GM21447 (cell line): ENCODE data around the gene SEC23IP.
"Not testable (repeated sequence)": the region's sequence is repeated elsewhere in the genome, so short reads cannot be mapped to it uniquely, and the experiment has no call there.

Experiments
- ATAC-seq: cut with Tn5 transposase; IDR thresholded peaks from one replicate; pipeline ENCODE4 v1.9.1; 2021; ENCODE audit not compliant: unreplicated experiment

The SEC23IP gene

DNA sequence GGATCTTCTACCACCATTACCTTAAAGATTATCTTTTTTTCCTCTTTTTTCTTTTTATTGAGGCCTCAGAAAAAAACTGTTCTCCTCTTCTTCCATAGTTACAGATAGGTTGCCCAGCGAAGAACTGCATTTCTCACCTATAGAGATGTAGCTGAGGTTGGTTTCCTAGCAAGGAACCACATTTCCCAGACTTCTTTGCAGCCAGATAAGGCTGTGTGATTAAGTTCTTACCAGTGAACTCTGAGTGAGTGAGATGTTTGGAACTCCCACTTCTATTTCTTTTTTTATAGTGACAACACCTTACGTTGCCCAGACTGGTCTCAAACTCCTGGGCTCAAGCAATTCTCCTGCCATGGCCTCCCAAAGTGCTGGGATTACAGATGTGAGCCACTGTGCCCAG is 14.0 kb upstream of the SEC23IP start:
- ATAC-seq = no peak

DNA sequence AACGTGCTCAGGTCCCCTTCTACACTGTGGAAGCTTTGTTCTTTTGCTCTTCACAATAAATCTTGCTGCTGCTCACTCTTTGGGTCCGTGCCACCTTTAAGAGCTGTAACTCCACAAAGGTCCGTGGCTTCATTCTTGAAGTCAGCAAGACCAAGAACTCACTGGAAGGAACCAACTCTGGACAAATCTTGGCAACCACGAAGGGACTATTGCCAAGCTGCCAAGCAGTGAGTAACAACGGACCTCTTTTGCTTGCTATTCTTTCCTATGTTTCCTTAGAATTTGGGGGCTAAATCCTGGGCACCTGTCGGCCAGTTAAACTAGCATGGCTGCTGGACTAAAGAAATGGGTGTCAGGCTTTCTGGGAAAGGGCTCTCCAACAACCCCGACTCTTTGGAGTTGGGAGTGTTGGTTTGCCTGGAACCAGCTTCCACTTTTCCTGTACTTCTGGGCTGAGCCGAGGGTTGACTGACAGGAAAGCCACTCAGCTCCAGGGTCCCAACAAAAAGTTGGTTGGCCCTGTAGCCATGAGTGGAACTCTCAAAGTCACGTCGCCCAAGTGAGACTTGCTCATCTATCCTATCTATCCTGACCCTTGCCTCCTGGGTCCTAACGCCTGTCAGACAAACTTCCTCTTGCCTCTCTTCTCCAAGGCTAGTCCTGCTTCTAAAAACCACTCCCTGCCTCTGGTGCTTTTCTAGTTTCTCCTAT is 8.5 kb upstream of the SEC23IP start:
- not testable (repeated sequence) for ATAC-seq

DNA sequence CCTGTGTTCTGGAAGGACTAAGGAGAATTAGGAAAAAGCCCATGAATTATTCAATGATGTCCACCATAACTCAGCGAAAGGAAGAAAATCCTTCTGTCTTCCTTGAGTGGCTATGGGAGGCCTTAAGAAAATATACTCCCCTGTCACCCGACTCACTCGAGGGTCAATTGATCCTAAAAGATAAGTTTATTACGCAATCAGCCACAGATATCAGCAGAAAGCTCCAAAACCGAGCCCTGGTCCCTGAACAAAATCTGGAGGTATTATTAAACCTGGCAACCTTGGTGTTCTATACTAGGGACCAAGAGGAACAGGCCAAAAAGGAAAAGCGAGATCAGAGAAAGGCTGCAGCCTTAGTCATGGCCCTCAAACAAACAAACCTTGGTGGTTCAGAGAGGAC is 6.5 kb upstream of the SEC23IP start:
- not testable (repeated sequence) for ATAC-seq

DNA sequence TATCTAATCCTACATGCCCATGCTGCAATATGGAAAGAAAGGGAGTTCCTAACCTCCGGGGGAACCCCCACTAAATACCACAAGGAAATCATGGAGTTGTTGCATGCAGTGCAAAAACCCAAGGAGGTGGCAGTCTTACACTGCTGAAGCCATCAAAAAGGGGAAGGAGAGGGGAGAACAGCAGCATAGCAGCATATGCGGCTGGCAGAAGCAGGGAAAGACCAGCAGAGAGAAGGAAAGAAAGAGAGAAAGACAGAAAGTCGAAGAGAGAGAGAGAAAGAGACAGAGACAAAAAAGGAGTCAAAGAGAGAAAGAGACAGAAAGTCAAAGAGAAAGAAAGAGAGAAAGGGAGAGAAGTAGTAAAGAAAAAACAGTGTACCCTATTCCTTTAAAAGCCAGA is 3.8 kb upstream of the SEC23IP start:
- not testable (repeated sequence) for ATAC-seq

DNA sequence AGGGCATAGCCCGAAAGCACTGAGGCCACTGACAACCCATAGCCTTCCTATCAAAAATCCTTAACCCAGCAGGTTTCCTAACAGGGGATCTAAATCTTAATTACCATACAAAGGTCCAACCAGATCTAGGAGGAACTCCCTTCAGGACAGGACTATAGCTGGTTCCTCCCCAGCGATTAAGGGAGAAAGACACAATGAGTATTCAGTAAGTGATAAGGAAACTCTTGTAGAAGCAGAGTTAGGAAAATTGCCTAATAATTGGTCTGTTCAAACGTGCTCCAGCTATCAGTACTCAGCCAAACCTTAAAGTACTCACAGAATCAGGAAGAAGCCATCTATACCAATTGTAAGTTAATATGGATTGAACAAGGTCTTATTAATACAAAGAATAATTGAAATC is 3.3 kb upstream of the SEC23IP start:
- not testable (repeated sequence) for ATAC-seq

DNA sequence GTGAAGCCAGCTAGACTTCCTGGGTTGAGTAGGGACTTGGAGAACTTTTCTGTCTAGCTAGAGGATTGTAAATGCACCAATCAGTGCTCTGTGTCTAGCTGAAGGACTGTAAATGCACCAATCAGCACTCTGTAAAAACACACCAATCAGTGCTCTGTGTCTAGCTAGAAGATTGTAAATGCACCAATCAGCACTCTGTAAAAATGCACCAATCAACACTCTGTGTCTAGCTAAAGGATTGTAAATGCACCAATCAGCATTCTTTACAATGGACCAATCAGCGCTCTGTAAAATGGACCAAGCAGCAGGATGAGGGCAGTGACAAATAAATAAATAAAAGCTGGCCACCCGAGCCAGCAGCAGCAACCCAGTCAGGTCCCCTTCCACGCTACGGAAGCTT is 2.2 kb upstream of the SEC23IP start:
- ATAC-seq = not testable (repeated sequence)

DNA sequence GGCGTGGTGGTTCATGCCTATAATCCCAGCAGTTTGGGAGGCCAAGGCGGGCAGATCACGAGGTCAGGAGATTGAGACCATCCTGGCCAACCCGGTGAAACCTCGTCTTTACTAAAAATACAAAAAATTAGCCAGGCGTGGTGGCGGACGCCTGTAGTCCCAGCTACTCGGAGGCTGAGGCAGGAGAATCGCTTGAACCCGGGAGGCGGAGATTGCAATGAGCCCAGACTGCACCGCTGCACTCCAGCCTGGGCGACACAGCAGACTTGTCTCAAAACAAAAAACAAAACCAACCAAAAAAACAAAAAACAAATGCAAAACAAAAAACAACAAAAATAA is 712 bp upstream of the SEC23IP start:
- not testable (repeated sequence) for ATAC-seq

DNA sequence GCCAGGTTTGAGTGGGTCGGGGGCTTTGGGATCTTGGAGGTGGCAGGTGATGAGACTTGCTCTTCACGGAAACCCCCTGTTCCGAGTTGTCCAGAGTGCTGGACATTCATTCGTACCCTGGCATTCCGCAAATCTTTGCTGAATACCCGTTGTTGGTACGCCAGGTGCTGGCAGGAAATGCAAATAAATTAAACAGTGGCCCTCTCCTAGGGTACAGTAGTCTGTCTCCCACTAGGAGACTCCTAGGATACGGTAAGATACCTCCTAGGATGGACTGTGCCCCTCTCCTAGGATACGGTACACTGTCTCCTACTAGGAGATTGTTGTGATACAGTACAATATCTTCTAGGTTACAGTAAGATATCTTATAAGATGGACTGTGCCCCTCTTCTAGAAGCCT is 544 bp downstream of the SEC23IP start:
- ATAC-seq = peak; percentile 0

DNA sequence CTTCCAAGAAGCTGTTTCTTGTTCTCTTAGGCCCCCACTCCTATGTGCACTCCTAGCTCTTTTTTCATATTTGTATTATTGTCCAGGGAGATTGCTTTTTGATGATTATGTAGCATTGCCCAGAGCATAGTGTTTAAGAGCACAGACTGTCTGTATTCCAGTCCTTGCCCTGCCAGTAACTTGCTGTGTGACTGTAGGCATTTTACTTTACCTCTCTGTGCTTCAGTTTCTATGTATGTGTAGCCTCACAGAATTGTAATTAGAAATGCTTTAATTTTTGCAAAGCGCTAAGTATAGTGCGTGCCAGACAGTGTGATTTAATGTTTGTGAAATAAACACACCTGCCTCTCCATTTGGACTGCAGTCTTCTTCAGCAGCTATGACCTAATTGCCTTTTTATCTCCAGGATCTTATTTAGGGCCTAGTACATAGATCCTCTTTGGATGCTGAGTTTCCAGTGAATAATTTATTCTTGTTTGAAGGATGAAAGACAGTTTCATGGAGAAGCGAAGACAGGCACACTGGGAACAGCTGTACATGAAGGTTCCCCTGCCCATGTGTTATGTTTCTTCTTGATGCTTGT is 1.4 kb downstream of the SEC23IP start:
- ATAC-seq = no peak

DNA sequence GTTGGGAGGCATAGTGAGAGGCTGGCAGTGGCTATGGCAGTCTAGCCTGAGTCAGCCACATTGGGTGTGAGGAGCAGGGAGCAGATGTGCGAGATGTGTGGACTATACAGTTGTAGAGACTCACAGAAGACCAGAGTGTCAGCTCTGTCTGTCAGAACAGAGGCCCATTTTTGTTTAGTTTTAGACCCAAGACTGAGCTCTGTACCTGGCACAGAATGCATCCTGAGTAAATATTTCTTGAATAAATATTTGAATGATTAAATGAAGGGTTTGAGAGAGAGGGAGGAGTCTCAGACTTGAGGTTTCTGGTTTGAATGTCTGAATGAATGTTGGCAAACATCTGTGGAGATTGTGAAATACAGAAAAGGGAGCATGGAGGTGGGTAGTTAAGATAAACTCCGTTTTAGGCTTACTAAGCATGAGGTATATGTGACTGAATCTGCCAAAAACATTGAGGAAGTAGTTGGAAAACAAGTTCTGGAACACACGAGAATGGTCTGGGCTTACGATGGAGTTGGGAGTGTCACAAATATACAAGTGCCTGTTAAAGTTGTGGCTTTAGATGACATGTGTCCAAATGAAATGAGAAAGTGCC is 3.6 kb downstream of the SEC23IP start:
- ATAC-seq = no peak

DNA sequence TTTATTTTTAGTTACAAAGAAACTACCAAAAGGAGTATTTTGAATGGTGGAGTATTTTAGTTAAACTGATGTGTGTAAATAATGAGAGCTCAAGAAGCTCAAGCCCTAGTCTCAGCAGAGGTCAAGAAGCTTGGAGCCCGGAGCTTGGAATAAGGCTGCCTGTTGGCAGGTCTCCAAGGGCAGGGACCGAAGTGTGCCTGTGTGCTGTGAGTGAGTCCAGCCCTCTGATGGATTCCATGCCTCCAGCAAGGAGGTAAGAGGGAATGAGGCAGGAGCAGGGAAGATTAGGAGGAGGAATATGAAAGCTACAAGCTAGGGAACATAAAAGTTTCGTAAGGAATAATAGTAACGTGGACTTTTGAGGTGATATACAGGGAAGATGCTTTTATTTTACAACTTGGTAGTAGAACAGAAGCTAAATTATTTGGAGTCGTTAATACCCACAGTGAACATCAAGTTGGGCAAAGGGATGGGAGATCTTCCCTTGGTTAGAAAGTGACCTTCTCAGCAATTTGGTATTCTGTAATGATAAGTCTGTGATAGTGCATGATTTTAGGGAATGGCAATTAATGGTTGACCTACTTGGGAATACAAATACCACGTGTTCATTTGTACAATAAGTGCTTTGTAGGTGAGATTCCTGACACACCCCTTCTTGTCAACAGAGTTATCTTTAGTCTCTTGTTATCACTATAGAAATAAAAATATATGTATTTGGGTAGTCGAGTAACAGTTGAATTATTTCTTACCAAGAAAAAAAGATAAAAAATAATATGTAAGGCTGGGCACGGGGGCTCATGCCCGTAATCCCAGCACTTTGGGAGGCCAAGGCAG is 4.6 kb downstream of the SEC23IP start:
- ATAC-seq = no peak

DNA sequence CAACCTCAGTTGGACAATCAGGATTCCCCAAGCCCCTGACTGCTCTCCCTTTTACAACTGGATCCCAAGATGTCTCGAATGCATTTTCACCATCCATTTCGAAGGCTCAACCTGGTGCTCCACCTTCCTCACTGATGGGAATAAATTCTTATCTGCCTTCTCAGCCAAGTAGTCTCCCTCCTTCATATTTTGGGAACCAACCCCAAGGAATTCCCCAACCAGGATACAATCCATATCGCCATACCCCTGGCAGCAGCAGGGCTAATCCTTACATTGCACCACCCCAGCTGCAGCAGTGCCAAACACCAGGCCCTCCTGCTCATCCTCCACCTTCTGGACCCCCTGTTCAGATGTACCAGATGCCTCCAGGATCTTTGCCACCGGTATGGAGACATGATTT is 6.0 kb downstream of the SEC23IP start:
- no peak for ATAC-seq

DNA sequence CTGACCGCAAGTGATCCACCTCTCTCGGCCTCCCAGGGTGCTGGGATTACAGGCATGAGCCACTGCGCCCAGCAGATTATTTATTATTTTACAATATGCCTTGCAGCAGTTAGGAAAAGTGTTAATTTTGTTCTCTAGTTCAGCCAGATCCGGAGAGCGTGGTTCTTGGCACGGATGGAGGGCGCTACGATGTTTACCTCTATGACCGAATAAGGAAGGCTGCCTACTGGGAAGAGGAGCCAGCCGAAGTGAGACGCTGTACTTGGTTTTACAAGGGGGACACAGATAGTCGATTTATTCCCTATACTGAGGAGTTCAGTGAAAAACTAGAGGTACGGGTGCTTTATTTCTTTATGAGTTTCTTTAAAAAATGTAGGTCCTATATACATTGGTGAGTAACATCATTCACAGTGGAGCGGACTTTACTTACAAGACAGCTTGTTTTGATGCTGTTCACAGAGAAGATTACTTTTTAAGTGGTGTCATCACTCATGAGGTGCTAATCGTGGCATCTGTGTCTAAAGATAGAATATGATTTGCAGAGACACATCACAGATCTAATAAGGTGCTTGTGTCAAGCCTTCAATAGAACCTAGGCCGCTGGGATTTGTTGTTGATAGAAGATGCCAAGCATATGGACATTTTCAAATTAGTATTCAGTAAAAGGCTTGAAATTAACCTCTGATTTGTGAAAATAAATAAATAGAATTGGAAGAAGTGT is 11.6 kb downstream of the SEC23IP start:
- no peak for ATAC-seq

DNA sequence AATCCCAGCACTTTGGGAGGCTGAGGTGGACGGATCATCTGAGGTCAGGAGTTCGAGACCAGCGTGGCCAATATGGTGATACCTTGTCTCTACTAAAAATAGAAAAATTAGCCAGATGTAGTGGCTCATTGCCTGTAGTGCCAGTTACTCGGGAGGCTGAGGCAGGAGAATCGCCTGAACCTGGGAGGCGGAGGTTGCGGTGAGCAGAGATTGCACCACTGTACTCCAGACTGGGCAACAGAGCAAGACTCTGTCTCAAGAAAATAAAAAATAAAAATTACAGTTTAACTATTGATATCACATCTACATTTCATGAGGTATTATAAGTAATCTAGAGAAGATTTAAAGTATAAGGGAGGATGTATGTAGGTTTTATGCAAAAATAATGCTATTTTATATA is 15.2 kb downstream of the SEC23IP start:
- ATAC-seq = not testable (repeated sequence)

DNA sequence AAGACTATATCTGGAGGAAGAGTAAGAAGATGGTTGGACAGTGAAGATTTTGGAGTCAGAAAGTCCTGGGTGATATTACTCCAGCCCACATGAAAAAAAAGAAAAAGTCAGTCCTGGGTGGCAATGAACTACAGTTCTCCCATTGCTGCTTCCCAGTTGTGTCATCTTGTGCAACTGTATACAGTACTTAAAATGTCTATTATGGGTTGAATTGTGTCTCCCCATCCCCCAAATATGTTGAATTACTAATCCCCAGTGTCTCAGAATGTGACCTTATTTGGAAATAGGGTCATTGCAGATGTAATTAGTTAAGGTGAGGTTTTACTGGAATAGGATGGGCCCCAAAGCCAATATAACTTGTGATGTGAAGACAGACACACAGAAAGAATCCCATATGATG is 15.6 kb downstream of the SEC23IP start:
- ATAC-seq = no peak

DNA sequence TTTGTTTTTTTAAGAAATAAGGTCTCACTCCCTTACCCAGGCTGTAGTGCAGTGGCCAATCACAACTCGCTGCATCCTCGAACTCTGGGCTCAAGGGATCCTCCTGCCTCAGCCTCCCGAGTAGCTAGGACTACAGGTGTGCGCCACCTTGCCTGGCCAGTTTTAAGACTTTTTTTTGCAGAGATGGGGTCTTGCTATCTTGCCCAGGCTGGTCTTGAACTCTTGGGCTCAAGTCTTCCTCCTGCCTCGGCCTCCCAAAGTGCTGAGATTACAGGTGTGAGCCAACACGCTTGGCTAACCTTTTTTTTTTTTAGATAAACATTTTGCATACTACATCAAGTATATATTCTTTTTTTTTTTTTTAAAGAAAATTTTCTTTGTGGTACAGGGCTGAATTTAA is 18.2 kb downstream of the SEC23IP start:
- no peak for ATAC-seq

DNA sequence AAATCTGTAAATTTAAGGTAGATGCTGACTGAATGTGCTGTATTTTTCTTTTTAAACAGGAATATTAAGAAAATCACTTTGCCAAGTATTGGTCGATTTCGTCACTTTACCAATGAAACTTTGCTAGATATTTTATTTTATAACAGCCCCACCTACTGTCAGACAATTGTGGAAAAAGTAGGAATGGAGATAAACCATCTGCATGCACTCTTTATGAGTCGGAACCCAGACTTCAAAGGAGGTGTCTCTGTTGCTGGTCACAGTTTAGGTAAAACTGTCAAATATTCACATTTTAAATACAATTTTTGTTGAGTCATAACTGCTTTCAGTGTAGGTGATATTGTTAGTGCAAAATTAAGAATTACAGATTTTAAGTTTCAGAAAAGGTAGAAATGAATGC is 25.2 kb downstream of the SEC23IP start:
- no peak for ATAC-seq

DNA sequence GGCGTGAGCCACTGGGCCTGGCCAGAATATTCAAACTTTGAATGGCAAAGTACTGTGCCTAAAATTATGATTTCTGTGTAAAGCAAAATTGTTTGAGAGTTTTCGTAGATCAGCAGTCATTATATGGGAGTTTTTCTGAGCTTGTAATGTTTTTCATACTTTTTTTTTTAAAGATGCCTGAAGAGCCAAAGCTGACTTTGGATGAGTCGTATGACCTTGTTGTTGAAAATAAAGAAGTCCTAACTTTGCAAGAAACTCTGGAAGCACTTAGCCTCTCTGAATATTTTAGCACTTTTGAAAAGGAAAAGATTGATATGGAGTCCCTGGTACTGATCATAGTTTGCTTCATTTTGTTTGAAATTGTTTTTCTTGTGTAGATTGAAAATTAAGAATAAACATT is 26.7 kb downstream of the SEC23IP start:
- no peak for ATAC-seq

DNA sequence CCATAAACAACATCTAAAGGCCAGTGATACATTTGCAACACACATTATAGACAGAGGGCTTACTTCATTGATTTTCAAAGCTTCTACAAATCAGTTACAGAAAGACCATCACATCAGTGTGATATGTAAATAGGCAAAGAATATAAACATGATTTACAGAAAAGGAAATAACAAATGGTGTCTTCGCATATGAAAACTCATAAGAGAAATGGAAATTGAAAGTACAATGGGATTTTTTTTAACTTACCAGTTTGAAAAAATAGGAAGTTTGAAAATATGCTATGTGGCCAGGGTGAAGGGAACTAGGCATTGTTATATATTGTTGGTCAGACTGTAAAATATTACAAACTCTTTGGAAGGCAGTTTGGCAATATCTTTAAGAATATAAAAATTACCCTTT is 27.3 kb downstream of the SEC23IP start:
- ATAC-seq = peak; percentile 75

DNA sequence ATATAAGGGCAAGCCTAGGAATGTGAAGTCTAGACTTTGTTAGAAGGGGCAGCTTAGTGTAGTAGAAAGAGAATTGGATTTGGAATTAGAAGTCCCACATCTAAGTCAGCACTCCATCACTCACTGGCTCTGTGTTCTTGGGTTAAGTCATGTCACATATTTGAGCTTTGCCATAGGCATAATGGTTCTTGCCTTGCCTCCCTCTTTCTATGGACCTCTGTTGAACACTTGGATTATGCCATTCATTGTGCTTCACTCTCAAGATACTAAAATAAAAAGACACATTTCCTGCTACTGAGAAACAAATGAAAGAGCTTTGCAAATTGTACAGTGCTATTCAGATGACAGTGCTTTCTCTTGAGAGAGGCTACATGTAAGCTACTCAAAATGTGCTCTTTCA is 35.9 kb downstream of the SEC23IP start:
- ATAC-seq = no peak

DNA sequence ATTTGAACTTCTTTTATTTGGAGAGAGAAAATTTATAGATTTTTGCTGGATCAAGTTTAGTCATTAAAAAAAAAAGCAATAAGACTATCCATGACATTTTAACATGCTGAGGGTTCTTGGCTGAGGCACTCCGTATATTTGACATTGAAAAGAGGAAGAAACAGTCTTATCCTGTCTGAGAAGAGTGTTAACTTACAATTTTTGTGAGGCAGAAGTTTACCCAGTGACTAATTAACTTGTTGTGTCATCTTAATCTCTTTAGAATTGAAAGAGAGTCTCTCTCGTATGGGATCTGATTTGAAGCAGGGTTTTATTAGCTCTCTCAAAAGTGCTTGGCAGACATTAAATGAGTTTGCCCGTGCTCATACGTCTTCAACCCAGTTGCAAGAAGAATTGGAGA is 39.3 kb downstream of the SEC23IP start:
- no peak for ATAC-seq
